Transverse colon (tissue), 4 donors: Measurements from ENCODE around the gene RHO. TPM values are rescaled to one million over a fixed set of nuclear protein-coding genes. Genes with fewer than 3 reads are reported as not detected.
A peak's percentile ranks its signal among the peaks of the same experiment; 100 is the strongest.
"Not testable (repeated sequence)": the region's sequence is repeated elsewhere in the genome, so short reads cannot be mapped to it uniquely, and the experiment has no call there.

Experiments used
- DNase-seq: peaks from one replicate; pipeline ENCODE4 v3.0.0-alpha.2; 2019
- H3K27ac ChIP-seq, 4 donors: fragments of 200-600 bp; sonication (generic); 2 replicates each; pipeline ENCODE4 v1.5.1; 2016 to 2018; ENCODE audit warnings: inconsistent platforms in 4 of 4
- H3K27me3 ChIP-seq: fragments of 200-600 bp; sonication (generic); 2 replicates; pipeline ENCODE4 v1.5.1; 2017; ENCODE audit warnings: inconsistent platforms
- H3K36me3 ChIP-seq, 4 donors: fragments of 200-600 bp; sonication (generic); 2 replicates each; pipeline ENCODE4 v1.5.1; 2017 to 2019; ENCODE audit warnings: inconsistent platforms in 4 of 4
- H3K4me1 ChIP-seq, 4 donors: fragments of 200-600 bp; sonication (generic); 2 replicates each; pipeline ENCODE4 v1.5.1; 2017 to 2020; ENCODE audit warnings: inconsistent platforms in 4 of 4
- H3K4me3 ChIP-seq, 4 donors: fragments of 200-600 bp; sonication (generic); 1 replicate in 1 of 4; 2 replicates in 3 of 4; pipeline versions ENCODE4 v1.5.1 to v1.6.1; 2017 to 2019; ENCODE audit warnings: inconsistent platforms in 4 of 4
- H3K9me3 ChIP-seq, 2 donors: fragments of 200-600 bp; sonication (generic); 2 replicates each; pipeline ENCODE4 v1.5.1; 2017 to 2019; ENCODE audit warnings: inconsistent platforms in 2 of 2
- CTCF ChIP-seq, 5 experiments: fragments of 200-600 bp in 3 of 5; fragments of 450-650 bp in 2 of 5; sonication (generic) in 3 of 5; IDR thresholded peaks; 1 replicate in 2 of 5; 2 replicates in 3 of 5; pipeline ENCODE4 v1.5.1; 2016 to 2017; ENCODE audit warnings: antibody characterized with exemption in 5 of 5, inconsistent platforms in 3 of 5, mild to moderate bottlenecking in 2 of 5, moderate library complexity in 1 of 5
- EP300 ChIP-seq: sonication (generic); formaldehyde crosslinking; IDR thresholded peaks from one replicate; pipeline ENCODE4 v1.6.1; 2017; ENCODE audit warnings: antibody characterized with exemption, low read depth
- POLR2A ChIP-seq: fragments of 450-650 bp; IDR thresholded peaks from one replicate; pipeline ENCODE4 v1.6.1; 2016; ENCODE audit warnings: antibody characterized with exemption, mild to moderate bottlenecking, moderate library complexity
- POLR2AphosphoS5 ChIP-seq, 3 donors: sonication (generic); formaldehyde crosslinking; IDR thresholded peaks; one replicate each; pipeline ENCODE4 v1.6.1; 2016; ENCODE audit warnings: antibody characterized with exemption in 3 of 3
- WGBS, 2 donors: methylation state at CpG; one replicate each; pipeline ENCODE4 v1.1.5; 2018; ENCODE audit warnings: low coverage in 1 of 2; 5-methylcytosine and 5-hydroxymethylcytosine counted together
- in situ Hi-C, 4 donors: fragments of 200-750 bp; cut with MboI; loops; one replicate each; pipeline versions ENCODE4 v1.15.0 to v1.15.1; 2017; ENCODE audit warnings: low sequenced_read_pairs in 3 of 4, low pct_ligation_motif_present in 1 of 4, low pct_unique_long_range_greater_than_20kb in 1 of 4
- intact Hi-C: fragments of 100-400 bp; cut with DNase I; formaldehyde crosslinking; loops from one replicate; pipeline ENCODE4 v1.15.1; 2023; ENCODE audit warnings: low total_unique reads
- total RNA-seq, 4 donors: library from RNA; depleted of rRNA; stranded (reverse); fragments of >200 nt; gene quantifications; one replicate each; pipeline ENCODE4 v1.1.0, GENCODE V29; 2016

The RHO gene
- total RNA-seq, 4 donors from 2014 or later = not detected

GRCh38 chr3:129498603-129499488, 29.6 kb upstream of the RHO start:
- H3K4me1 ChIP-seq, H3K27ac ChIP-seq, DNase-seq, H3K9me3 ChIP-seq, H3K27me3 ChIP-seq, H3K36me3 ChIP-seq, H3K4me3 ChIP-seq: not testable (repeated sequence)
- in situ Hi-C loops = loop anchor here (25.0 kb wide), 3 partner anchors 138 to 438 kb away; no protein-coding TSS in a partner anchor
- WGBS, 2 donors = 81% methylated on average over 8 of the region's 8 CpGs; no CpG with 5 or more reads in 1 of the 2 donors
- intact Hi-C loops = loop anchor here (10.0 kb wide), 3 partner anchors 106 to 436 kb away; partner anchors contain the start of gene PLXND1

- not testable (repeated sequence) for H3K4me3 ChIP-seq, H3K9me3 ChIP-seq, H3K4me1 ChIP-seq, H3K36me3 ChIP-seq, H3K27me3 ChIP-seq, DNase-seq
- 80% methylated on average over 12 of the region's 14 CpGs; no CpG with 5 or more reads in 1 of the 2 donors for WGBS, 2 donors
- in situ Hi-C loops (loop anchor here (25.0 kb wide), 3 partner anchors 138 to 438 kb away; no protein-coding TSS in a partner anchor), intact Hi-C loops (loop anchor here (10.0 kb wide), 3 partner anchors 105 to 435 kb away; partner anchors contain the start of gene PLXND1)
- H3K27ac ChIP-seq = peak overlapping the region in 1 of 4 donors; percentile 12
Observed at GRCh38 chr3:129499604-129500333, 28.7 kb upstream of the RHO start.

- Histone ChIP-seq H3K36me3 (no peaks in the 10 kb centered on the region), H3K9me3 (no peaks in the 10 kb centered on the region), H3K4me1 (no peaks in the 10 kb centered on the region), H3K27me3 (no peaks in the 10 kb centered on the region), H3K27ac (no peak overlapping the region), H3K4me3 (no peak overlapping the region)
- TF ChIP-seq POLR2A (no peak), EP300 (no peak), CTCF (IDR thresholded peaks at IDR 0.05) (no peak), POLR2AphosphoS5 (IDR thresholded peaks at IDR 0.05) (no peak)
- no peak for DNase-seq
- intact Hi-C loops (no loop called here), in situ Hi-C loops (no loop called here)
- WGBS, 2 donors = 82 to 94% methylated on average over 3 to 5 of the region's 5 CpGs
Observed at GRCh38 chr3:129500334-129500658, 28.1 kb upstream of the RHO start.

- H3K9me3 ChIP-seq = no peaks in the 10 kb centered on the region
- H3K27me3 ChIP-seq = no peaks in the 10 kb centered on the region
- intact Hi-C loops = no loop called here
- DNase-seq = no peak
- 86% methylated on average over 5 of the region's 5 CpGs; no CpG with 5 or more reads in 1 of the 2 donors for WGBS, 2 donors
- H3K4me1 ChIP-seq = no peaks in the 10 kb centered on the region
- no peaks in the 10 kb centered on the region for H3K36me3 ChIP-seq
- no peak for TF ChIP-seq EP300
- TF ChIP-seq POLR2AphosphoS5 (IDR thresholded peaks at IDR 0.05) = no peak
- TF ChIP-seq POLR2A = no peak
- TF ChIP-seq CTCF (IDR thresholded peaks at IDR 0.05) = no peak
- no peak overlapping the region for H3K4me3 ChIP-seq
- H3K27ac ChIP-seq = no peak overlapping the region
- in situ Hi-C loops = no loop called here
Observed at GRCh38 chr3:129501630-129502029, 26.8 kb upstream of the RHO start.
